Activated gamma-delta T cell treated with anti-CD3 and anti-CD28 coated beads, Interleukin-2, amount 50 U/mL, for 16 hours (primary cell): ENCODE data around the gene OCEL1.

Experiments used
- DNase-seq: peaks from one replicate; pipeline ENCODE4 v3.0.0-alpha.2; 2020; ENCODE audit warnings: low read depth

Gene OCEL1

DNA sequence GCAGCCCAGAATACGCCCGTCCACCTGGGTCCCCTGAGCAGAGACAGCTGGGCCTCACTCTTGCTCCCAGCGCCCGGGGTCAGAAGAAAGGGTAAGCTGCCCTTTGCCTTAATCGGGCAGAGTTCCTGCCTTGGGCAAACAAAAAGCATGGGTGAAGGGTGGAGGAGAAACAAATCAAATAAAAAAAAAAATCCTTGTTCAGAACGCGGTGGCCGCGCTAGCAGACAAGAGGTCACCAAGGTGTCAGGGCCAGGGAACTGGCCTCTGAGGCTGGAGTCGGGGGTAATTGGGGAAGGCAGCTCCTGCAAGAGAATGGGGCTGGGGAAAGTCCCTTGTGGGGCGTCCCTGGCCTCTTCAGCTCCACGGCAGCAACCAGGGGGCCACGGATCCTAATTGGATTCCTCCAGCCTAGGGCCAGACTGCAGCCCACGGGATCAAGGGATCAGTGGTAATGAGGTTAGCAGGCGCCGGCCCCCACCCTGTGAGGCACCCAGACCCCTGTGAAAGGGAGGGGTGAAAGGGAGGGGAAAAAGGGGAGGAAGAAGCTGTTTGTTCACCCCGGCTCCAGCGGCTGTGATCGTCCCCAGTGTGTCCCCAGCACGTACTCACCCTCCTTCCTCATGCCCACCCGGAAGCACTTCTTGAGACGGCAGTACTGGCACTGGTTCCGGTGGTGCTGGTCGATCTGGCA lies 14.2 kb downstream of the OCEL1 start:
- no peak for DNase-seq

- no peak for DNase-seq
Observed at GRCh38 chr19:17240826-17241399, 14.9 kb downstream of the OCEL1 start.

GRCh38 chr19:17242431-17243208 lies 16.6 kb downstream of the OCEL1 start:
- no peak for DNase-seq

- DNase-seq = no peak
Observed at GRCh38 chr19:17243211-17243829, 17.3 kb downstream of the OCEL1 start.

DNA sequence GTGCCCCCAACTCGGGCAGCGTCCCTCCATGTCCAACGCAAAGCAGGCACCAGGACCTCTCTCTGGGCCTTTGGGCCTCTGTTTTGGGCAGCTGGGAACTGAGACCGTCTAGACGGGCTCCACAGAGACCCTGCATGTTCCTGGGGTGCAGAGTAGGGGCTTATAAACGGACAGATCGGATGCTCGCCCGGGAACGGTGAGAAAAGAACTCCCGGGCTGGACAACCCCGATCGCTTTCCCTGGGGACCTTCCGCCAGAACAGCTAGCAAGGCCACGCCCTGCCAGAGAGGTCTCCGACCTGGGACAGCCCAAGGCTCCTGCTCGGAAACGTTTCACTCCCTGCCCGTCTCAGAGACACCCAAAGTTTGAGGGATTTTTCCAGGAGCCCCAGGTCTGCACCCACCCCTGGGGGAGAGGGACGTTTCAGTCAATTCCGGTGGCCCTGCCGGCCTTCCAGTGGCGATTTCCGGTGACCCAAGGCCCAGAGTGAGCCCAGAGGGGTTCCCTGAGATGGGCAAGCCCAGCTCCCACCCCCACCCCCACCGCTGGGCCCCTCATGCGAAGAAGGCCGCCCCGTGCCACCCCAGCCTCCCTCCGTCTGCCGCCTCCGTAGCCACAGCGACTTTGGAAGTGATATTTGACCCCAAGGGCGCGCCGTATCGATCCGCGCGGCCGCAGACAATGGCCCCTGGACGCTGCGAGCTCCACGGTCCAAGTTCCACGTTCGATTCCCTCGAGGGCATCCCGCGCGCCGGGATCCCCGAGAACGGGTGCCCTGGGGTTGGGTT lies 18.0 kb downstream of the OCEL1 start:
- DNase-seq = no peak

DNA sequence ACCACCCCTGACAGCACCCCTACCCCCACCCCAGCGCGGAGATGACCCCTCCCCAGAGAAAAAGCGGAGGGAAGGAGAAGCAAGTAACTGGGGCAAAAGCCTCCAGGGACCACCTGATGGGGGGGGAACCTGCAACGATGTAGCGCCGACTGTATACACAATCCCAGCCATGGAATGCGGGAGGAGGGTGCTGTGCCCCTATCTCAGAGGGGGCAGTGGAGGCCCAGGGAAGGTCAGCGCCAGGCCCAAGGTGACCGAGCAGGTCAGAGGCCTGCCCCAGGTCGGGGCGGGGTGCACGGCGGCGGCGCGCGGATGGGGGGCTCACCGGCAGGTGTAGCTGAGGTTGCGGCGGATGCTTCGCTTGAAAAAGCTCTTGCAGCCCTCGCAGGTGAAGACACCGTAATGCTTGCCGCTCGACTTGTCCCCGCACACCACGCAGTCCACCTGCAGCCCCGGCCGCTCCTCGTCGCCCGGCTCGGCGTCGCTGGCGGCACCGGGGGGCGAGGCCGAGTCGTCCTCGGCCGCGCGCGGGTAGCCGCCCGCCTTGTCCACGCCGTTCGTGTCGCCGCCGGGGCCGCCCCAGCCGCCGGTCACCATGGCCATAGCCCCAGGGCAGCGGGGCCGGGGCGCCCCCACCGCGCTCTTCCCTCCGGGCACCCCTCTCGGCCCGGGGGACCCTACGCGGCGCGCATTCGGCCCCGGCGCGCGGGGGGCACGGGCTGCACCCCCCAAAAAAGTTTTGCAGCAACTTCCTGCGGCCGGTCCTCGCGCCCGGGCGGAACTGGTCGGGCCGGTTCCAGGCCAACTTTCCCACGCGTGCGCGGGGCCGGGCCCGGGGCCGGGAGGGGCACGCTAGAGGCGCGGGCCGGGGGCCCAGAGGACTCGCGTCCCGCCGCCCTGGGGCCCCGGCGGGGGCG lies 18.9 kb downstream of the OCEL1 start:
- DNase-seq = no peak

DNA sequence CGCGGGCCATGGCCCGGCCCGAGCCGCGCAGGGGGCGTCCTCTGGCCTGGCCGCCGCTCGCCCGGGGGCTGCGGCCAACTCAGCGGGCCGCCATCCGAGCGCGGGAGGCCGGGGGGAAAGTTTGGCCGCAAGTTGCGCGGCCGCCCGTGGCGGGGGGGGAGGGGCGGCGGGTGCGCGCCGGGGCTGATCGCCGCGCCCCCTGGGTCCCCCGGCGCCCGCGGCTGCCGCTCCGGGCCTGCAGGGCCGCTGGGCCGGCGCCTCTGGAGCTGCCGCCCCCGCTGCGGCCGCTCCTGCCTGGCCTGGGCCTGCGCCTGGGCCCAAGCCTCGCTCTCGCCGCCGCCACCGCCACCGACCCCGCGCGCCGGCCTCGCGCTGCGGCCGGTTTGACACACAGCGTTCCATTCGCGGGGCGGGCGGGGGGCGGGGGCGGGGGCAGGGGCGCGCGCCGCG lies 19.5 kb downstream of the OCEL1 start, which contains the start of gene NR2F6:
TSS of gene NR2F6 (minus strand) at position 385 of the 450 bp plus-strand sequence. CDS start 699 bp downstream, outside the sequence.
- DNase-seq = no peak

DNA sequence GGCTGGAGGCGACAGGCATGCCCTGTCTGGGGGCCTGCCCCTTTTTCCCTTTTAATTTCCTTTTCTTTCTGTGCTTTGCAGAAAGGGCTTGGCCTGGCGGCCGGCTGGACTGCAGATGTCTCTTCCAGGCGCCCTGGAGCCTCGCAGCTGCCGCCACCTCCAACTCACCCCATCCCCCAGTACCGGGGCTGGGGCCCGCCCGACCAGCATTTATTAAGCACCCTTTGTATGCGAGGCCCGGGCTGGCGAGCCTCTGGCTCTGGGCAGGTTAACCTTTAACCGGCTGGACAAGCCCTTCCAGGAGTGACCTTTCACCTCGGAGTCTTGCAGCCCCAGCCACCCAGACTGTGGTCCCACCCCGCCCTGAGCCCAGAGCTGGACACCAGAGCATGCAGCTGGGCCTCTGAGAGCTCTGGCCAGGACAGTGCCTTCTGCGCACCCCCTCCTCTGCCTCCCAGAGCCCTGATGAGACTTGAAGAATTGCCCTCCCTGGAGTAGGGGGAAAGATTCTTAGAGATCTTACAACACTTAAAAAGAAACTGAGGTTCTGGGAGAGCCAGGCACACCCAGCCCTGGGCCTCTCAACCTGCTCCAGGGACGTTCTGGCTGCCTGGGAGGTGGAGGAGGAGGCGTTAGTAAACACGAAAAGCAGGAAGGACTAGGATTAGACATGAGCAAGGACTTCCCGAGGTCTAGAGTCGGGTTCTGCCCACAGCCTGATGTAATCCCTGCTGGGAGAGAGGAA lies 20.8 kb downstream of the OCEL1 start:
- no peak for DNase-seq

- no peak for DNase-seq
Observed at GRCh38 chr19:17248011-17248776, 22.2 kb downstream of the OCEL1 start.

DNA sequence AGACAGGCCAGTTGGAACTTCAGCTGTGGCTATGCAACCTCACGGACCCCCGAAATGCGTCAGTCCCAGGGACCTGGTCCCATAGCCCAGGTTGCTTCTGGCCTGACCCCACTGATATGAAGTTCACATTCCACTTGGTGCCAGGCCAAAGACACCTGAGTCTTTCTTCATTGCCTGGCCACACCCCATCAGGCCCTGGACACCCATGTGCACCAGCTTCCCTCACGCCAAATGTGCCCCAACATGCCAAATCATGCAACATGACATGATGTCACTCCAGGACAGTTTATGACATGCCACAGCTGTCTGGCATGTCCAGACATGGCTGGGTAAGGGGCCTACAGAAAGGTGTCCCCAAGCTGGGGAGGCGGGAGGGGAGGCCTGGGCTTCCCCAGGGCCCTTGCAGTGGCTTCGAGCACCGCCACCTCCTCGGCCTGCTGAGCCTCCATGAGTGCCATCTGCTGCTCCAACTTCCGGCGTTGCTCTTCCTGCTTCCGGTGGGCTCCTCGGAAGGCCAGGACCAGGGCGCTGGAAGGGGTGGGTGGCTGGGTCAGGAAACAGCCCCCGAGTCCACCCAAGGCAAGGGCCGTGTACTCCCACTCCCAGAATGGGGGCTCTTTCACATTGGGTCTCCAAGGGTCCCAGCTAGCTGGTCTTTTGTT lies 24.0 kb downstream of the OCEL1 start:
- no peak for DNase-seq

DNA sequence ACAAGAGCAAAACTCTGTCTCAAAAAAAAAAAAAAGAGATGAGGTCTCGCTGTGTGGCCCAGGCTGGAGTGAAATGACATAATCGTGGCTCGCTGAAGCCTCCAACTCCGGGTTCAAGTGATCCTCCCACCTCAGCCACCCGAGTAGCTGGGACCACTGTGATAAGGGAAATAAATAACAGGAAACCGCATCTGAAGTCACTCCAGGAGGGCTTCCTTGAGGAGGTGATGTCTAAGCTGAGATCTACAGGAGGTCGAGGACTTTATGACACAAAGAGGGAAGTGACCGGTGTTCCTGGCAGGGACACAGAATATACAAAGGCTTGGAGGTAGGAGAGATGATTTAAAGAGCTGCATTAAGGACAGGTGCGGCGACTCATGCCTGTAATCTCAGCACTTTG lies 28.6 kb downstream of the OCEL1 start:
- no peak for DNase-seq

DNA sequence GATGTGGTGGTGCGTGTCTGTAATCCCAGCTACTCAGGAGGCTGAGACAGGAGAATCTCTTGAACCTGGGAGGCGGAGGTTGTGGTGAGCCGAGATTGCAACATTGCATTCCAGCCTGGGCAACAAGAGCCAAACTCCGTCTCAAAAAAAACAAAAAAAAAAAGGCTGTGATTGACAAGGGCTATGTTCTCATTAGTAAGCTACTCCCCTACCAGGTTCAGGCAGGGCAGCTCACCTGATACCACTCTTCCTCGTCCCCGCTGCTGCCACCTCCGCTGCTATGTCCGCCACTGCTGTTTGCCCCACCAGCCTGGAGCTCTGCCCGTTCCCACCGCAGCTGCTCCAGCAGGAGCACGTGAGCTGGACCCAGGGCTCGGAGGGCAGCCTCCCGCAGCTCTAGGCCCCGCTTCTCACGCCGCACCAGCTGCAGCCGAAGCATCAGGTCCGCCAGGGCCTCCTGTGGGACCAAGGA lies 29.2 kb downstream of the OCEL1 start:
- no peak for DNase-seq

DNA sequence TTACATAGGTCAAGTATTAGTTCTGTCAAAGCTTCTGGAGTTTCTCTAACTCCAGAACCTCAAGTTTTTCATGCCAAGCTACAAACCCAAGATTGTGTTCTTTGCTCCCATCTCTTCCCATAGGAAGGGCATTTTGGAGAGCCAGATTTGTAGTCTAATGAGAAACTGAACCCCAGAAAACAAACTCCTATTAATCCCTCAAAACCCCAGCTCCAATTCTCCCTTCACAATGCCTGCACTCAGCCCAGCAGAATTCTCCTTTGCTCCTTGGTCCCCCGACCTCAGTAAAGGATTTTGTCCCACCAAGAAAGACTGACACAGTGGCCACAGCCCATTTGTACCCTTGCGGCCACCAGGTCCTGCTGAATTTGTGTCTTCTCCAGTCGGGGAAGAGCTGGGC lies 30.1 kb downstream of the OCEL1 start:
- no peak for DNase-seq

GRCh38 chr19:17259118-17259780 lies 33.2 kb downstream of the OCEL1 start:
- no peak for DNase-seq

- no peak for DNase-seq
Observed at GRCh38 chr19:17259934-17260333, 33.9 kb downstream of the OCEL1 start.

DNA sequence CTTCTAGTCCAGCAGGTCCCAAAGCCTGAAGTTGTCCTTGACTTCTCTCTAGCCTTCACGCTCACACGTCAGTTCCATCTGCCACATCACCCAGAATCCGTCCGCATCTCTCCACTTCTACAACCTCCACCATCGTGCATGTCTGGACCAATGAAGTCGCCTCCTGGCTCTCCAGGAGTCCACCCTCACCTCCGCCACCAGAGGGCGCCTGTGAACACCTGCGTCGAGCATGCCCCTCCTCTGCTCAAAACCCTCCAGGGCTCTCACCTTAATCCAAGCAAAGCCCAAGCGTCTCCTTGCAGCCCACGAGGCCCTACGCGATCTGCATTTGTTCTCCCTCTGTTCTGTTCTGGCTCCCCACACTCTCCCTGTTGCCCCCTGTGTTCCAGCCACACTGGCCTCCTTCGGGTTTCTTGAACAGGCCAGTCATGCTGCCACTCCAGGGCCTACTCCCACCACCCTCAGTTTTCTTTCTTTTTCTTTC lies 34.9 kb downstream of the OCEL1 start:
- DNase-seq = peak; percentile 83

- no peak for DNase-seq
Observed at GRCh38 chr19:17262557-17262956, 36.5 kb downstream of the OCEL1 start.
